Activated naive CD8-positive, alpha-beta T cell (primary cell): ENCODE data around the gene TCF20.
A peak's percentile ranks its signal among the peaks of the same experiment; 100 is the strongest.

ENCODE experiments used
- H3K27ac Mint-ChIP-seq: one replicate; pipeline ENCODE4 v1.8.0; 2021; ENCODE audit warnings: mixed read lengths
- H3K27me3 Mint-ChIP-seq: one replicate; pipeline ENCODE4 v1.8.0; 2021; ENCODE audit warnings: mixed read lengths
- H3K36me3 Mint-ChIP-seq: one replicate; pipeline ENCODE4 v1.8.0; 2021; ENCODE audit warnings: mixed read lengths
- H3K4me1 Mint-ChIP-seq: one replicate; pipeline ENCODE4 v1.8.0; 2021; ENCODE audit warnings: low read depth, mixed read lengths
- H3K4me3 Mint-ChIP-seq: one replicate; pipeline ENCODE4 v1.8.0; 2021; ENCODE audit warnings: mild to moderate bottlenecking, mixed read lengths
- H3K9me3 Mint-ChIP-seq: one replicate; pipeline ENCODE4 v1.8.0; 2021; ENCODE audit warnings: low read depth, mixed read lengths

The TCF20 gene

GRCh38 chr22:42263944-42264343, 6.5 kb downstream of the TCF20 start:
- H3K36me3 Mint-ChIP-seq, result no peaks in the 10 kb centered on the region
- H3K27me3 Mint-ChIP-seq, result no peaks in the 10 kb centered on the region
- no peak overlapping the region for H3K27ac Mint-ChIP-seq
- peaks cover 90% of the 10 kb centered on the region for H3K4me1 Mint-ChIP-seq
- peak overlapping the region; percentile 31 for H3K4me3 Mint-ChIP-seq
- no peaks in the 10 kb centered on the region for H3K9me3 Mint-ChIP-seq

GRCh38 chr22:42262964-42263363, 7.5 kb downstream of the TCF20 start:
- Mint-ChIP-seq H3K4me3 (no peak overlapping the region), H3K27ac (no peak overlapping the region), H3K27me3 (no peaks in the 10 kb centered on the region), H3K9me3 (no peaks in the 10 kb centered on the region), H3K36me3 (no peaks in the 10 kb centered on the region), H3K4me1 (peaks cover 90% of the 10 kb centered on the region)

GRCh38 chr22:42261296-42261695, 9.2 kb downstream of the TCF20 start:
- Mint-ChIP-seq H3K4me1 (peaks cover 95% of the 10 kb centered on the region), H3K27me3 (no peaks in the 10 kb centered on the region), H3K36me3 (no peaks in the 10 kb centered on the region), H3K4me3 (no peak overlapping the region), H3K27ac (no peak overlapping the region), H3K9me3 (no peaks in the 10 kb centered on the region)

- H3K4me1 Mint-ChIP-seq, result peaks cover 80% of the 10 kb centered on the region
These were observed 12.3 kb downstream of the TCF20 start for GRCh38 chr22:42258126-42258525.

GRCh38 chr22:42257386-42257785, 13.1 kb downstream of the TCF20 start:
- Mint-ChIP-seq H3K9me3 (no peaks in the 10 kb centered on the region), H3K27ac (no peak overlapping the region), H3K4me3 (no peak overlapping the region), H3K27me3 (no peaks in the 10 kb centered on the region), H3K36me3 (no peaks in the 10 kb centered on the region), H3K4me1 (peaks cover 74% of the 10 kb centered on the region)

More at GRCh38 chr22:42258126-42258525, 12.3 kb downstream of the TCF20 start:
- Mint-ChIP-seq H3K36me3 (no peaks in the 10 kb centered on the region), H3K27me3 (no peaks in the 10 kb centered on the region), H3K4me3 (no peak overlapping the region), H3K9me3 (no peaks in the 10 kb centered on the region), H3K27ac (no peak overlapping the region)

GRCh38 chr22:42256930-42257329, 13.5 kb downstream of the TCF20 start:
- H3K27ac Mint-ChIP-seq, result no peak overlapping the region
- H3K36me3 Mint-ChIP-seq, result no peaks in the 10 kb centered on the region
- no peaks in the 10 kb centered on the region for H3K9me3 Mint-ChIP-seq
- no peak overlapping the region for H3K4me3 Mint-ChIP-seq
- H3K27me3 Mint-ChIP-seq, result no peaks in the 10 kb centered on the region
- peaks cover 70% of the 10 kb centered on the region for H3K4me1 Mint-ChIP-seq

GRCh38 chr22:42256220-42256619, 14.2 kb downstream of the TCF20 start:
- Mint-ChIP-seq H3K9me3 (no peaks in the 10 kb centered on the region), H3K4me3 (no peak overlapping the region), H3K4me1 (peaks cover 65% of the 10 kb centered on the region), H3K27me3 (no peaks in the 10 kb centered on the region), H3K36me3 (no peaks in the 10 kb centered on the region), H3K27ac (no peak overlapping the region)

GRCh38 chr22:42249831-42250230, 20.6 kb downstream of the TCF20 start:
- no peaks in the 10 kb centered on the region for H3K27me3 Mint-ChIP-seq
- H3K4me1 Mint-ChIP-seq, result peaks cover 44% of the 10 kb centered on the region
- no peak overlapping the region for H3K4me3 Mint-ChIP-seq
- no peak overlapping the region for H3K27ac Mint-ChIP-seq
- H3K9me3 Mint-ChIP-seq, result no peaks in the 10 kb centered on the region
- peaks cover 8% of the 10 kb centered on the region for H3K36me3 Mint-ChIP-seq

- no peaks in the 10 kb centered on the region for H3K9me3 Mint-ChIP-seq
- no peak overlapping the region for H3K4me3 Mint-ChIP-seq
- no peak overlapping the region for H3K27ac Mint-ChIP-seq
- H3K27me3 Mint-ChIP-seq, result no peaks in the 10 kb centered on the region
- peaks cover 10% of the 10 kb centered on the region for H3K36me3 Mint-ChIP-seq
- H3K4me1 Mint-ChIP-seq, result peaks cover 46% of the 10 kb centered on the region
These were observed 21.5 kb downstream of the TCF20 start for GRCh38 chr22:42248995-42249394.

- Mint-ChIP-seq H3K4me3 (no peak overlapping the region), H3K27ac (no peak overlapping the region), H3K4me1 (peaks cover 55% of the 10 kb centered on the region), H3K36me3 (peaks cover 10% of the 10 kb centered on the region), H3K27me3 (no peaks in the 10 kb centered on the region), H3K9me3 (no peaks in the 10 kb centered on the region)
These were observed 22.9 kb downstream of the TCF20 start for GRCh38 chr22:42247596-42247995.

GRCh38 chr22:42243802-42244060, 26.7 kb downstream of the TCF20 start:
- H3K27ac Mint-ChIP-seq, result no peak overlapping the region
- H3K4me1 Mint-ChIP-seq, result peaks cover 55% of the 10 kb centered on the region
- H3K36me3 Mint-ChIP-seq, result peaks cover 6% of the 10 kb centered on the region
- no peak overlapping the region for H3K4me3 Mint-ChIP-seq
- H3K27me3 Mint-ChIP-seq, result no peaks in the 10 kb centered on the region
- no peaks in the 10 kb centered on the region for H3K9me3 Mint-ChIP-seq

GRCh38 chr22:42236848-42237247, 33.6 kb downstream of the TCF20 start:
- H3K9me3 Mint-ChIP-seq, result peaks cover 3% of the 10 kb centered on the region
- no peak overlapping the region for H3K4me3 Mint-ChIP-seq
- H3K4me1 Mint-ChIP-seq, result peaks cover 67% of the 10 kb centered on the region

GRCh38 chr22:42236268-42236667, 34.2 kb downstream of the TCF20 start:
- Mint-ChIP-seq H3K9me3 (peaks cover 3% of the 10 kb centered on the region), H3K27ac (no peak overlapping the region), H3K36me3 (peaks cover 15% of the 10 kb centered on the region), H3K4me3 (no peak overlapping the region), H3K27me3 (no peaks in the 10 kb centered on the region), H3K4me1 (peaks cover 63% of the 10 kb centered on the region)

More at GRCh38 chr22:42236848-42237247, 33.6 kb downstream of the TCF20 start:
- H3K36me3 Mint-ChIP-seq, result peaks cover 15% of the 10 kb centered on the region
- no peaks in the 10 kb centered on the region for H3K27me3 Mint-ChIP-seq
- no peak overlapping the region for H3K27ac Mint-ChIP-seq

GRCh38 chr22:42233879-42234278, 36.6 kb downstream of the TCF20 start:
- no peak overlapping the region for H3K4me3 Mint-ChIP-seq
- no peaks in the 10 kb centered on the region for H3K27me3 Mint-ChIP-seq
- peaks cover 3% of the 10 kb centered on the region for H3K9me3 Mint-ChIP-seq
- H3K27ac Mint-ChIP-seq, result no peak overlapping the region
- H3K36me3 Mint-ChIP-seq, result peaks cover 15% of the 10 kb centered on the region
- H3K4me1 Mint-ChIP-seq, result peaks cover 68% of the 10 kb centered on the region

GRCh38 chr22:42231929-42232328, 38.5 kb downstream of the TCF20 start:
- H3K4me3 Mint-ChIP-seq, result no peak overlapping the region
- H3K36me3 Mint-ChIP-seq, result peaks cover 8% of the 10 kb centered on the region
- H3K4me1 Mint-ChIP-seq, result peaks cover 71% of the 10 kb centered on the region
- no peak overlapping the region for H3K27ac Mint-ChIP-seq
- H3K9me3 Mint-ChIP-seq, result no peaks in the 10 kb centered on the region
- H3K27me3 Mint-ChIP-seq, result no peaks in the 10 kb centered on the region

- no peak overlapping the region for H3K4me3 Mint-ChIP-seq
- no peak overlapping the region for H3K27ac Mint-ChIP-seq
- no peaks in the 10 kb centered on the region for H3K9me3 Mint-ChIP-seq
- H3K4me1 Mint-ChIP-seq, result peaks cover 55% of the 10 kb centered on the region
- no peaks in the 10 kb centered on the region for H3K27me3 Mint-ChIP-seq
- peaks cover 4% of the 10 kb centered on the region for H3K36me3 Mint-ChIP-seq
These were observed 40.9 kb downstream of the TCF20 start for GRCh38 chr22:42229455-42230149.
